ENCODE measurements around the gene INSYN2B.

GRCh38 chr5:169958278-169958677 lies 22.0 kb downstream of the INSYN2B start:
- TF ChIP-seq SP1 (IDR thresholded peaks at IDR 0.05) (no peak), ELF4 (IDR thresholded peaks at IDR 0.05) (no peak), TARDBP (IDR thresholded peaks at IDR 0.05) (no peak), FOXK2 (IDR thresholded peaks at IDR 0.05) (no peak), FOXM1 (IDR thresholded peaks at IDR 0.05; ENCODE audit: borderline replicate concordance) (no peak)
